ENCODE results near the gene C12orf60. TPM values are rescaled to one million over a fixed set of nuclear protein-coding genes. Genes with fewer than 3 reads are reported as not detected.

C12orf60 gene
- total RNA-seq, 1 donor from 2014 or later = 1.9 TPM

DNA sequence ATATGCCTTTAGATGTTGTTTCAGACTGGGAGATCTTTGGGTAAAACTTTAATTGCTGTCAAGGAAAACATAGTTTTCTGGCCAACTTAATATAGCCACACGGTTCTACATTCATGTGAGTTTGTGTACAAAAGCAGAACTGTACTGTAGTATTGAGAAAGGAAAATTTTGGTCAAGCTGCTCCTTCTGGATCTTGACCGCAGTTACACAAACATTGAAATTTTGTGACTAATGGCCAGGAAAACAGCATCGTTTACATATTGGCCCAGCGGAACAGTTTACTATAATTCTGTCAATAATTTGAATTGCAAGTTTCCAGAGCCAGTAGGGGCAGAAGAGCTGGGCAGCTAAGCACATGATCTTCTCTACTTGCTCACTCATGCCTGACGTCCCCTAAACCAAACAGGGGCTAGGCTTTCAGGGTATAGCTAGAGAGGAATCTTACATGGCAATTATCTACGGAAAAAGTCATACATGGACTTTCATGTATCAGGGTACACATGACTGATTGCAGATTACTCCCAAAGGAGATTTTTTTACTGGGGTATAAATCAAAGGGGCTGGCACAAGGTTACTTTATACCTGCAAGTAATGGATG is 51.2 kb downstream of the C12orf60 start:
- Histone ChIP-seq H3K27me3 (ENCODE audit: low read depth) (no peaks in the 10 kb centered on the region), H3K9me3 (replicated peaks) (peaks cover 26% of the 10 kb centered on the region), H3K36me3 (no peaks in the 10 kb centered on the region), H3K4me1 (peaks cover 18% of the 10 kb centered on the region), H3K27ac (replicated peaks) (peak overlapping the region; percentile 36), H3K4me3 (no peak overlapping the region)
- DNase-seq = no peak
- intact Hi-C loops (cut with micrococcal nuclease) = no loop called here
- TF ChIP-seq, protein P1, sequence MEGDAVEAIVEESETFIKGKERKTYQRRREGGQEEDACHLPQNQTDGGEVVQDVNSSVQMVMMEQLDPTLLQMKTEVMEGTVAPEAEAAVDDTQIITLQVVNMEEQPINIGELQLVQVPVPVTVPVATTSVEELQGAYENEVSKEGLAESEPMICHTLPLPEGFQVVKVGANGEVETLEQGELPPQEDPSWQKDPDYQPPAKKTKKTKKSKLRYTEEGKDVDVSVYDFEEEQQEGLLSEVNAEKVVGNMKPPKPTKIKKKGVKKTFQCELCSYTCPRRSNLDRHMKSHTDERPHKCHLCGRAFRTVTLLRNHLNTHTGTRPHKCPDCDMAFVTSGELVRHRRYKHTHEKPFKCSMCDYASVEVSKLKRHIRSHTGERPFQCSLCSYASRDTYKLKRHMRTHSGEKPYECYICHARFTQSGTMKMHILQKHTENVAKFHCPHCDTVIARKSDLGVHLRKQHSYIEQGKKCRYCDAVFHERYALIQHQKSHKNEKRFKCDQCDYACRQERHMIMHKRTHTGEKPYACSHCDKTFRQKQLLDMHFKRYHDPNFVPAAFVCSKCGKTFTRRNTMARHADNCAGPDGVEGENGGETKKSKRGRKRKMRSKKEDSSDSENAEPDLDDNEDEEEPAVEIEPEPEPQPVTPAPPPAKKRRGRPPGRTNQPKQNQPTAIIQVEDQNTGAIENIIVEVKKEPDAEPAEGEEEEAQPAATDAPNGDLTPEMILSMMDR (IDR thresholded peaks at IDR 0.05; ENCODE audit: borderline replicate concordance) = no peak

DNA sequence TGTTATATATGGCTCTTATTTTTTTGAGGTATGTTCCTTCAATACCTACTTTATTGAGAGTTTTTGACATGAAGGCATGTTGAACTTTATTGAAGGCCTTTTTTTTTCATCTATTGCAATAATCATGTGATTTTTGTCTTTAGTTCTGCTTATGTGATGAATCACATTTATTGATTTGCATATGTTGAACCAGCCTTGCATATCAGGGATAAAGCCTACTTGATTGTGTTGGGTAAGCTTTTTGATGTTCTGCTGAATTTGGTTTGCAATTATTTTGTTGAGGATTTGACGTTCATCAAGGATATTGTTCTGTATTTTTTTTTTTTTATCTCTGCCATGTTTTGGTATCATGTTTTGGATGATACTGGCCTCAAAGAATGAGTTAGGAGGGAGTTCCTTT is 55.0 kb downstream of the C12orf60 start:
- no peaks in the 10 kb centered on the region for H3K36me3 ChIP-seq
- no peak overlapping the region for H3K4me3 ChIP-seq
- intact Hi-C loops (cut with micrococcal nuclease) = no loop called here
- TF ChIP-seq, protein P1 (IDR thresholded peaks at IDR 0.05; ENCODE audit: borderline replicate concordance) = no peak
- no peak for DNase-seq
- H3K4me1 ChIP-seq = peaks cover 13% of the 10 kb centered on the region
- peaks cover 45% of the 10 kb centered on the region for H3K9me3 ChIP-seq (replicated peaks)
- H3K27me3 ChIP-seq (ENCODE audit: low read depth) = no peaks in the 10 kb centered on the region
- no peak overlapping the region for H3K27ac ChIP-seq (replicated peaks)

DNA sequence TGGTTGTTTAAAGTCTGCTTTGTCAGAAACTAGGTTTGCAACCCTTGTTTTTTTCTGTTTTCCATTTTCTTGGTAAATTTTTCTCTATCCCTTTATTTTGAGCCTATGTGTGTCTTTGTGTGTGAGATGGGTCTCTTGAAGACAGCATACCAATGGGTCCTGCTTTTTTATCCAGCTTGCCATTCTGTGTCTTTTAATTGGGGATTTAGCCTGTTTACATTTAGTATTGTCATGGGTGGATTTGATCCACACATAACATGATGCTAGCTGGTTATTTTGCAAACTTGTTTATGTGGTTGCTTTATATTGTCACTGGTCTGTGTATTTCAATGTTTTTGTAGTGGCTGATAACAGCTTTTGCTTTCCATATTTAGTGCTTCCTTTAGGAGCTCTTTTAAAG is 57.0 kb downstream of the C12orf60 start:
- Histone ChIP-seq H3K27ac (replicated peaks) (no peak overlapping the region), H3K36me3 (no peaks in the 10 kb centered on the region), H3K4me1 (no peaks in the 10 kb centered on the region), H3K9me3 (replicated peaks) (peaks cover 45% of the 10 kb centered on the region), H3K27me3 (ENCODE audit: low read depth) (no peaks in the 10 kb centered on the region), H3K4me3 (no peak overlapping the region)
- intact Hi-C loops (cut with micrococcal nuclease) = no loop called here
- TF ChIP-seq, protein P1 (IDR thresholded peaks at IDR 0.05; ENCODE audit: borderline replicate concordance) = no peak
- no peak for DNase-seq

DNA sequence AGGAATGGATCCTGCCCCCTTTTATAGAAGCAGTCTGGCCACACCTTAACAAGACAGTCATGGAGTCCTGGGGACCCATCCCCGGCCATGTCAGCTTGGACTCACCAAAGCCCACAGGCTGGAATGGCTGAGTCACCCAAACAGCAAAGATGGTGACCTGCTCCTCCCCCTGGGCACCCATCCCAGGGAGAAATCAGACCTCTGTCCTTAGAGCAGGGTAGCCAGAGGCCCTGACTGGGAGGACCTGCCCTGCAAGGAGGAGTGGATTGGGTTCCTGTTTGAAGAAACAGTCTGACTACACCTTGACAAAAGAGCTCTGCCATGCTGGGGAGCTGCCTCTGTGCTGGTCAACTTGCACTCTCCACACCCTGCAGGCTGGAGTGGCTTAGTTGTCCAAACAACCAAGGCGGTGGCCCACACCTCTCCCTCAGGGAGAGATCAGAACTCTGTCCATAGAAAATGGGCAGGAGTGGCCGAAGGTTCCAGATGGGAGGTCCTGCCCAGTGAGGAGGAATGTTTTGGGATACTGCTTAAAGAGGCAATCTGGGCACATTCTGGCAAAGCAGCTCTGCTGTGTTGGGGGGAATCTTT is 65.5 kb downstream of the C12orf60 start:
- DNase-seq = no peak
- no peaks in the 10 kb centered on the region for H3K36me3 ChIP-seq
- no peak overlapping the region for H3K27ac ChIP-seq (replicated peaks)
- H3K4me1 ChIP-seq = peaks cover 5% of the 10 kb centered on the region
- peaks cover 10% of the 10 kb centered on the region for H3K9me3 ChIP-seq (replicated peaks)
- TF ChIP-seq, protein P1 (IDR thresholded peaks at IDR 0.05; ENCODE audit: borderline replicate concordance) = no peak
- H3K4me3 ChIP-seq = no peak overlapping the region
- no peaks in the 10 kb centered on the region for H3K27me3 ChIP-seq (ENCODE audit: low read depth)
- intact Hi-C loops (cut with micrococcal nuclease) = no loop called here

DNA sequence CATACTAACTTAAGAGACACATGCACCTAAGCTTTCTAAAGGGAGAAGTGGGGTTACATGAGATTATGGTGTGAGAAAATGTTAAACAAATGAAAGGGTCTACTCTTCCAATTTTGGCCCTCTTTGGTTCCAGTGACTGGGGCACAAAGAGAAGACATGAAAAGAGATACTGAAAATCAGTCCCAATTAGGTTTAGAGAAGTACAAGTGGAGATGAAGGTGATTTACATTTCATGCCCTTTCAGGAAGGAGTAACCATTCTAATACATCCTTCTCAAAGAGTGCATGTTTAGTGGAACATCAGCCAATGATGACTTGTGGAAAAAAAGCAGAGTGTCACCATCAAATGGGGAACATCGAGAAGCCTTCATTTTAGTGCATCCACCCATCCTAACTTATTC is 67.8 kb downstream of the C12orf60 start:
- Histone ChIP-seq H3K9me3 (replicated peaks) (peaks cover 10% of the 10 kb centered on the region), H3K4me3 (no peak overlapping the region), H3K27me3 (ENCODE audit: low read depth) (no peaks in the 10 kb centered on the region), H3K36me3 (no peaks in the 10 kb centered on the region), H3K27ac (replicated peaks) (no peak overlapping the region), H3K4me1 (peaks cover 7% of the 10 kb centered on the region)
- TF ChIP-seq, protein P1 (IDR thresholded peaks at IDR 0.05; ENCODE audit: borderline replicate concordance) = no peak
- no peak for DNase-seq
- intact Hi-C loops (cut with micrococcal nuclease) = no loop called here

All from left ventricle myocardium inferior (tissue), 1 donor.